K562 (cell line): ENCODE data around the gene IQCC. TPM values are rescaled to one million over a fixed set of nuclear protein-coding genes. Genes with fewer than 3 reads are reported as not detected.
A peak's percentile ranks its signal among the peaks of the same experiment; 100 is the strongest.

Experiments used
- ATAC-seq: fragments of 200-7000 bp; cut with Tn5 transposase; 3 replicates; pipeline ENCODE4 v1.9.1; 2020; ENCODE audit warnings: moderate library complexity
- BruUV-seq: library from RNA; stranded (reverse); fragments of 400-500 nt; replicated peaks from 2 replicates; lab custom pipeline; 2021; lab: Mats Ljungman, UMichigan
- CTCF ChIA-PET: fragments of 300-600 bp; formaldehyde crosslinking; extraction: SDS; loops from one replicate; lab custom pipeline; 2021; ENCODE audit warnings: low intra/inter-chr PET ratio; lab: Yijun Ruan, JAX
- POLR2A ChIA-PET: fragments of 300-600, 350-650 bp; sonication (Branson Sonifier 250); formaldehyde crosslinking; extraction: SDS; loops from one replicate; lab custom pipeline; 2021; ENCODE audit warnings: antibody characterized with exemption, inconsistent platforms; lab: Yijun Ruan, JAX
- DNase-seq, 4 experiments: peaks; one replicate each; pipeline versions ENCODE4 v3.0.0 to v3.0.0-alpha.2; 2011 to 2018; ENCODE audit warnings: low spot score in 3 of 4, mixed read lengths in 3 of 4; ENCODE audit errors: extremely low read depth in 1 of 4
- FAIRE-seq: peaks from 2 replicates; lab custom pipeline; 2011; peaks lifted over from hg19 to GRCh38; lab: Jason Lieb, UNC
- H2AFZ ChIP-seq: 2 replicates; pipeline ENCODE4 v1.6.0; 2011; ENCODE audit warnings: low read depth, low read length, control low read depth, inconsistent platforms
- H3K27ac ChIP-seq: fragments of 200-600 bp; 3 replicates; pipeline ENCODE4 v1.8.0; 2011; ENCODE audit warnings: low read depth, mild to moderate bottlenecking, control low read depth, inconsistent platforms, low read length, moderate library complexity, mixed read lengths; ENCODE audit errors: extremely low read depth
- H3K27me3 ChIP-seq, 2 experiments: fragments of 300-600 bp in 1 of 2; 2 replicates in 1 of 2; 3 replicates in 1 of 2; pipeline versions ENCODE4 v1.6.0 to v1.8.0; 2011; ENCODE audit warnings: inconsistent platforms in 2 of 2, low read length in 2 of 2, mild to moderate bottlenecking in 1 of 2, mixed read lengths in 1 of 2, moderate library complexity in 1 of 2; ENCODE audit not compliant: control insufficient read depth in 2 of 2, insufficient read depth in 2 of 2
- H3K36me3 ChIP-seq: fragments of 300-600 bp; 3 replicates; pipeline ENCODE4 v1.8.0; 2011; ENCODE audit warnings: mild to moderate bottlenecking, low read length, inconsistent platforms; ENCODE audit not compliant: control insufficient read depth, insufficient read depth
- H3K4me1 ChIP-seq, 2 experiments: fragments of 200-600 bp in 1 of 2; replicated peaks in 1 of 2; 2 replicates in 1 of 2; 3 replicates in 1 of 2; pipeline versions ENCODE4 v1.5.1 to v1.8.0; 2011; ENCODE audit warnings: inconsistent platforms in 2 of 2, low read length in 2 of 2, mild to moderate bottlenecking in 1 of 2, mixed read lengths in 1 of 2, moderate library complexity in 1 of 2; ENCODE audit not compliant: control insufficient read depth in 2 of 2, insufficient read depth in 2 of 2
- H3K4me2 ChIP-seq: 2 replicates; pipeline ENCODE4 v1.6.1; 2011; ENCODE audit warnings: low read length, control low read depth, inconsistent platforms, mixed read lengths; ENCODE audit not compliant: insufficient read depth
- H3K4me3 ChIP-seq: fragments of 200-600 bp; sonication (generic), shearing (Covaris generic); 2 replicates; pipeline ENCODE4 v1.5.1; 2016; ENCODE audit warnings: control low read depth, inconsistent platforms
- H3K79me2 ChIP-seq: fragments of 200-600 bp; 3 replicates; pipeline ENCODE4 v1.8.0; 2011; ENCODE audit warnings: low read length, inconsistent platforms; ENCODE audit not compliant: control insufficient read depth, insufficient read depth
- H3K9ac ChIP-seq, 2 experiments: 2 replicates each; pipeline versions ENCODE4 v1.6.0 to v1.6.1; 2011; ENCODE audit warnings: low read depth in 2 of 2, low read length in 2 of 2, control low read depth in 1 of 2, inconsistent platforms in 1 of 2, mild to moderate bottlenecking in 1 of 2, mixed read lengths in 1 of 2; ENCODE audit not compliant: insufficient read depth in 1 of 2
- H3K9me1 ChIP-seq: one replicate; pipeline ENCODE4 v1.6.0; 2011; ENCODE audit warnings: inconsistent platforms, mild to moderate bottlenecking, low read length, moderate library complexity; ENCODE audit not compliant: control insufficient read depth, insufficient read depth
- H3K9me3 ChIP-seq: replicated peaks from 2 replicates; pipeline ENCODE4 v1.5.1; 2011; ENCODE audit warnings: low read depth, low read length, inconsistent platforms; ENCODE audit not compliant: control insufficient read depth, insufficient read depth
- H4K20me1 ChIP-seq: replicated peaks from 2 replicates; pipeline ENCODE4 v1.6.1; 2011; ENCODE audit warnings: low read length, inconsistent platforms, mixed read lengths; ENCODE audit not compliant: control insufficient read depth, insufficient read depth
- DDX20 ChIP-seq: fragments of 450-650 bp; IDR thresholded peaks from 2 replicates; pipeline ENCODE4 v1.6.1; 2016; ENCODE audit warnings: missing genetic modification characterization, low read depth, mild to moderate bottlenecking, missing compliant biosample characterization, moderate library complexity
- HNRNPL ChIP-seq: fragments of 200-400 bp; formaldehyde crosslinking; IDR thresholded peaks from 2 replicates; pipeline ENCODE4 v1.6.1; 2017; ENCODE audit warnings: low read depth, mild to moderate bottlenecking, low read length
- KDM5B ChIP-seq: fragments of 200-600 bp; sonication (generic); IDR thresholded peaks from 2 replicates; pipeline ENCODE4 v1.6.1; 2012; ENCODE audit warnings: low read depth, mild to moderate bottlenecking, moderate library complexity, low read length, control low read depth, inconsistent platforms; ENCODE audit not compliant: insufficient replicate concordance
- ZNF165 ChIP-seq: fragments of 250-450 bp; sonication (Bioruptor Pico); IDR thresholded peaks from 2 replicates; pipeline ENCODE4 v1.4.0; 2020; ENCODE audit warnings: borderline replicate concordance
- ZZZ3 ChIP-seq: fragments of 450-650 bp; IDR thresholded peaks from 2 replicates; pipeline ENCODE4 v1.6.1; 2016; ENCODE audit warnings: antibody characterized with exemption, mild to moderate bottlenecking, moderate library complexity
- WGBS: fragments of 100-300 bp; shearing (Covaris generic); methylation state at CpG from one replicate; pipeline ENCODE4 v1.1.6; 2016; ENCODE audit warnings: low coverage, mixed read lengths; ENCODE audit not compliant: insufficient coverage; ENCODE audit errors: missing lambda C conversion rate; 5-methylcytosine and 5-hydroxymethylcytosine counted together
- in situ Hi-C: fragments of 300-500 bp; cut with MboI; formaldehyde crosslinking; loops from 4 replicates; pipeline ENCODE4 v1.15.0; 2018; ENCODE audit warnings: inconsistent platforms, mixed read lengths
- intact Hi-C: fragments of 100-400 bp; cut with micrococcal nuclease; formaldehyde crosslinking; loops from 2 replicates; pipeline ENCODE4 v1.14.2; 2022
- polyA plus RNA-seq, 8 experiments: library from polyadenylated mRNA; depleted of rRNA in 4 of 8; stranded (reverse) in 5 of 8; unstranded in 3 of 8; fragments of >200 nt; fragmentation: Nextera tagmentation in 2 of 8; fragmentation: Illumina TruSeq in 1 of 8; extraction: Ambion mirVana in 2 of 8; extraction: Trizol in 1 of 8; gene quantifications; 2 replicates each; pipeline versions ENCODE4 v1.2.1 to v1.2.3, GENCODE V29; 2011 to 2014; ENCODE audit warnings: inconsistent platforms in 1 of 8, missing spikeins in 1 of 8
- total RNA-seq, 7 experiments: library from RNA; depleted of rRNA in 6 of 7; stranded (reverse); fragments of >200 nt in 6 of 7; fragmentation: Illumina TruSeq in 2 of 7; extraction: Trizol in 2 of 7; gene quantifications; 2 replicates each; pipeline versions ENCODE4 v1.2.1 to v1.2.3, GENCODE V29; 2011 to 2021; ENCODE audit warnings: low replicate concordance in 1 of 7
- TF ChIP-seq, protein P1 (sequence below): sonication (generic); formaldehyde crosslinking; IDR thresholded peaks from 2 replicates; pipeline ENCODE4 v1.8.1; 2023; ENCODE audit warnings: mild to moderate bottlenecking, missing genetic modification reagents

The IQCC gene
- total and polyA plus RNA-seq, 9 of the 15 experiments (the other 6 are each of a cell fraction or from before 2014, with no cell fraction given): 8.1 to 16.5 (median 10.7) TPM

DNA sequence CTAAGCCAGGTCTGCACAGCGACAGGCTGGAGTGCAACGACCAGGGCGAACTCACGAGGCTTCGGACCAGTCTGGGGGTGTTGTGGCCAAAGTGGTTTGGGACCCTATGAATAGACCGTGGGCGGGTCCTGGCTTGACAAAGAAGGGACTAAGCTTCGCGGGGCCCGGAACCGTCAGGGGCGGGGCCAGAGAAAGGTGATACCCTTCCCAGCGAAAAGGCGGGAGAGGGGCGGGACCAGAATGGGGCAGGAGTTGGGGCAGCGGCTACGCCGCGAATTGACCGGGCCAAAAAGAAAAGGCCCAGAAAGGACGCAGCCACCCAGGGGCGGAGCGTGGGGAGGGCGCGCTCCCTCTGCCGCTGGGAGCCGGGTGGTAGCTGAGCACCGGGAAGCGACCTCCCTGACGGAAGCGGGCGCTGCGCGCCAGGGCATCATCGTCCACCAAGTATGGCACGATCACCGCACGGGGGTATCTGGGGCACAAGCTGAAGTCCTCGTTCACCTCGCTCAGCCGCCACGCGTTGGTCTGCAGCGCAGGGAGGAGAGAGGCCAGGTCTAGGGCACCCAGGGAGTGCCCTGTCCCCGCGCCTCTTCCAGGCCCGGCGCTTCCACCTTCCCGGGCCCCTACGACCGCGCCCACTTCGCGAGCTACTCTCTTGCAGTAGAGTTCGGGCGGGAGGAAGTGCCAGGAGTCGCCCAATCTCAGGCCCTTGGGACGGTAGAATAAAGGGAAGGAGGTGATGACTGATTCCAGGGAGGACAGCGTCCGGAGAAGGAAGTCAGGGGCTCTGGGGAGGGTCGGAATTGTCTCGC is 34.9 kb downstream of the IQCC start:
- no peak for DNase-seq

More for the DNA sequence above, 34.9 kb downstream of the IQCC start:
- Histone ChIP-seq H3K4me2 (no peak overlapping the region), H3K9ac (peak overlapping the region in 1 of 2 experiments; percentile 7; a peak in 1 of 4 replicates), H3K9me3 (no peaks in the 10 kb centered on the region), H3K79me2 (no peaks in the 10 kb centered on the region), H3K36me3 (no peaks in the 10 kb centered on the region), H3K27ac (no peak overlapping the region), H3K4me1 (peaks cover 23 to 26% of the 10 kb centered on the region in 2 experiments; a peak in 4 of 5 replicates), H3K9me1 (no peaks in the 10 kb centered on the region), H2AFZ (no peak overlapping the region; the same call in 1 of the 2 replicates), H4K20me1 (no peaks in the 10 kb centered on the region), H3K4me3 (no peak overlapping the region), H3K27me3 (no peaks in the 10 kb centered on the region)
- WGBS: 87% methylated on average over 52 of the region's 62 CpGs
- FAIRE-seq (no peak), ATAC-seq (no peak)
- in situ Hi-C loops: no loop called here
- no TSS peak for BruUV-seq
- TF ChIP-seq ZNF165 (no peak), HNRNPL (0 out of 2 replicates have a peak, but pooled peaks have one; percentile 24), DDX20 (tag) (no peak), KDM5B (no peak), ZZZ3 (no peak)
- TF ChIP-seq, protein P1, sequence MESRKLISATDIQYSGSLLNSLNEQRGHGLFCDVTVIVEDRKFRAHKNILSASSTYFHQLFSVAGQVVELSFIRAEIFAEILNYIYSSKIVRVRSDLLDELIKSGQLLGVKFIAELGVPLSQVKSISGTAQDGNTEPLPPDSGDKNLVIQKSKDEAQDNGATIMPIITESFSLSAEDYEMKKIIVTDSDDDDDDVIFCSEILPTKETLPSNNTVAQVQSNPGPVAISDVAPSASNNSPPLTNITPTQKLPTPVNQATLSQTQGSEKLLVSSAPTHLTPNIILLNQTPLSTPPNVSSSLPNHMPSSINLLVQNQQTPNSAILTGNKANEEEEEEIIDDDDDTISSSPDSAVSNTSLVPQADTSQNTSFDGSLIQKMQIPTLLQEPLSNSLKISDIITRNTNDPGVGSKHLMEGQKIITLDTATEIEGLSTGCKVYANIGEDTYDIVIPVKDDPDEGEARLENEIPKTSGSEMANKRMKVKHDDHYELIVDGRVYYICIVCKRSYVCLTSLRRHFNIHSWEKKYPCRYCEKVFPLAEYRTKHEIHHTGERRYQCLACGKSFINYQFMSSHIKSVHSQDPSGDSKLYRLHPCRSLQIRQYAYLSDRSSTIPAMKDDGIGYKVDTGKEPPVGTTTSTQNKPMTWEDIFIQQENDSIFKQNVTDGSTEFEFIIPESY (CRISPR knock-in tag): peak; percentile 70; the same call in 1 of the 2 replicates
- ChIA-PET POLR2A (interaction anchor here (0.6 to 1.3 kb wide), 5 partner anchors 8 to 41 kb away, joined by 3 to 6 read pairs (median 4); no protein-coding TSS in a partner anchor), CTCF (no interaction called here)
- intact Hi-C loops: no loop called here
